Measurements from ENCODE around the gene RNF222.
A peak's percentile ranks its signal among the peaks of the same experiment; 100 is the strongest.
"Not testable (repeated sequence)": the region's sequence is repeated elsewhere in the genome, so short reads cannot be mapped to it uniquely, and the experiment has no call there.

RNF222 gene

DNA sequence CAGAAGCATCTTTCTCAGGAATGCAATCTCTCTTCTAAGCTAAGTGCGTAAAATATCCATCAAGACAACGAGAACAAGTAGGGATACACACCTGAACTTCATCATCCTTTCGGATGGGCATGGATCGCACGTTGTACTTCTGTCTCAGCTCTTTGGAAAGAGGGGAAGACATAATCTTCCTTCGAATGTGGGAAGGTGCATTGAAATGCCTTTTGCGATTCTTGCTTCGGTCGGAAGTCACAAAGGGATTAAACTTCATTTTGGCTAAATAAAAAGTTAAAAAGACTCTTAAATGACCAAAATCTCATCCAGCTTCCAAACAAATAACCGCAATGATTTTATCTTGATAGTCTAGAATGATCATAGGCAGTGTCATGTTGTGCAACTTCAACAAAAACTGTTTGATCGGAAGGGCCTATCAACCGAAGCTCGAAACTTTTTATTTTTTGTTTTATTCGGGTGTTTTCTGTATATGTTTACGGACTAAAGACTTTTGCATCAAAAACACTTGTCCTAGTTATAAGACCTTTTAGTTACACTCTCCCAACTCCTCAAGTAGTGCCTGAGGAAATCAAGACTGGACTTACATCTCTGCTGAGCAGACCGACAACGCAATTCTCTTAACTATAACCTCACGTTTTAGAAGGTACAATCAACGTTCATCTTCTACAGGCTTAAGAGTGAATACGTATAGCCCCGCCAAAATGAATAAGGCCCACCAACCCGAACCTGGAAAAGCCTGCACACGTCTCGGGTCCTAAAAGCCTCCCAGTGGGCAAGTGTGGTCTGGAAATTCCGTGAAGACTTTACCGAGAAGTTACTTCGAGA lies 15.4 kb downstream of the RNF222 start:
- no peak for DNase-seq (ENCODE audit: low read depth)
- TF ChIP-seq, protein P1, sequence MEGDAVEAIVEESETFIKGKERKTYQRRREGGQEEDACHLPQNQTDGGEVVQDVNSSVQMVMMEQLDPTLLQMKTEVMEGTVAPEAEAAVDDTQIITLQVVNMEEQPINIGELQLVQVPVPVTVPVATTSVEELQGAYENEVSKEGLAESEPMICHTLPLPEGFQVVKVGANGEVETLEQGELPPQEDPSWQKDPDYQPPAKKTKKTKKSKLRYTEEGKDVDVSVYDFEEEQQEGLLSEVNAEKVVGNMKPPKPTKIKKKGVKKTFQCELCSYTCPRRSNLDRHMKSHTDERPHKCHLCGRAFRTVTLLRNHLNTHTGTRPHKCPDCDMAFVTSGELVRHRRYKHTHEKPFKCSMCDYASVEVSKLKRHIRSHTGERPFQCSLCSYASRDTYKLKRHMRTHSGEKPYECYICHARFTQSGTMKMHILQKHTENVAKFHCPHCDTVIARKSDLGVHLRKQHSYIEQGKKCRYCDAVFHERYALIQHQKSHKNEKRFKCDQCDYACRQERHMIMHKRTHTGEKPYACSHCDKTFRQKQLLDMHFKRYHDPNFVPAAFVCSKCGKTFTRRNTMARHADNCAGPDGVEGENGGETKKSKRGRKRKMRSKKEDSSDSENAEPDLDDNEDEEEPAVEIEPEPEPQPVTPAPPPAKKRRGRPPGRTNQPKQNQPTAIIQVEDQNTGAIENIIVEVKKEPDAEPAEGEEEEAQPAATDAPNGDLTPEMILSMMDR (conservative IDR thresholded peaks at IDR 0.05; ENCODE audit: low read length), result no peak
- peak overlapping the region; percentile 92 for H3K4me3 ChIP-seq (ENCODE audit: low read length)

DNA sequence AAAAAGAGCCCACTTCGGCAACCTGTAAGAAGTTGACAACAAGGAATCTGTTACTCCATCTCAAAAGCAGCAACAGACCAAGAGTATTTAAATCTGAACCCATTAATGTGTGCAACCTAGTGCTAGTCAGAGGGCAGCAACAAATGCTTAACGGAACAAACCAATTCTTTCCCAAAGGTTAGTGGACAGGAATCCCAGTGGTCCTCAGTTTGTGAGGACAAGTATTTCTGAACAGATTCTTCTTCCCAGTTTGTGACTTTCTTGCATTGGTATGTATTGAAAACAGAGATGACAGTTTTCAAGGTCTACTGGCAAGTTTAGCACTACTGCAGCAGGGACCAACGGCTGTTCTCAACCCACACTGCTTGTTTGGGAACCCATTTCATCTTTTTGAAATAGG lies 17.6 kb downstream of the RNF222 start:
- TF ChIP-seq, protein P1 (conservative IDR thresholded peaks at IDR 0.05; ENCODE audit: low read length), result no peak
- no peak for DNase-seq (ENCODE audit: low read depth)
- H3K4me3 ChIP-seq (ENCODE audit: low read length), result no peak overlapping the region

DNA sequence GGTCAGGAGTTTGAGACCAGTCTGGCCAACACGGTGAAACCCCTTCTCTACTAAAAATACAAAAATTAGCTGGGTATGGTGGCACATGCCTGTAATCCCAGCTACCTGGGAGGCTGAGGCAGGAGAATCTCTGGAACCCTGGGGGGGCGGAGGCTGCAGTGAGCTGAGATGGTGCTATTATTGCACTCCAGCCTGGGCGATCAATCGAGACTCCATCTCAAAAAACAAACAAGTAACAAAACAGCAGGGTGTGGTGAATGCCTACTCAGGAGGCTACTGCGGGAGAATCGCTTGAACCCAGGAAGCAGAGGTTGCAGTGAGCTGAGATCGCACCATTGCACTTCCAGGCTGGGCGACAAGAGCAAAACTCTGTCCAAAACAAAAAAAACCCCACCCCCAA lies 19.5 kb downstream of the RNF222 start:
- not testable (repeated sequence) for H3K4me3 ChIP-seq (ENCODE audit: low read length); DNase-seq (ENCODE audit: low read depth)

DNA sequence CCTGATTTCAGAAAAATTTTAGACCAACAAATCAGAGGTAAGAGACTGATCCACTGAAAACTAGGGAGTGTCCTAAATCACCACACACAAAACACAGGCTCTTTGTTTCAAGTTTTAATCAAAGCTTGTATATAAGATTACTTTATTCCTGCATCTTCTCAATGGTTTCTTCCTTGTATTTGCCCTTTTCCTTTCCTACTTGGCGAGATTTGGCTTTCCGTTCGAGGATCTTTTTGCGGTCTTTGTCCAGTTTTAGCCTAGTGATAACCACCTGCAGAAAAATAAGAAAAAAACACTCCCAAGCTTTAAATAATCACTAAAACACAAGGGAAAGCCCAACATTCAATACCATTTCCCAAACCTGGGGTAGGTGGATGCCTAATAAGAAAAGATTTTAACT lies 20.2 kb downstream of the RNF222 start:
- DNase-seq (ENCODE audit: low read depth), result no peak
- TF ChIP-seq, protein P1 (conservative IDR thresholded peaks at IDR 0.05; ENCODE audit: low read length), result no peak
- no peak overlapping the region for H3K4me3 ChIP-seq (ENCODE audit: low read length)

DNA sequence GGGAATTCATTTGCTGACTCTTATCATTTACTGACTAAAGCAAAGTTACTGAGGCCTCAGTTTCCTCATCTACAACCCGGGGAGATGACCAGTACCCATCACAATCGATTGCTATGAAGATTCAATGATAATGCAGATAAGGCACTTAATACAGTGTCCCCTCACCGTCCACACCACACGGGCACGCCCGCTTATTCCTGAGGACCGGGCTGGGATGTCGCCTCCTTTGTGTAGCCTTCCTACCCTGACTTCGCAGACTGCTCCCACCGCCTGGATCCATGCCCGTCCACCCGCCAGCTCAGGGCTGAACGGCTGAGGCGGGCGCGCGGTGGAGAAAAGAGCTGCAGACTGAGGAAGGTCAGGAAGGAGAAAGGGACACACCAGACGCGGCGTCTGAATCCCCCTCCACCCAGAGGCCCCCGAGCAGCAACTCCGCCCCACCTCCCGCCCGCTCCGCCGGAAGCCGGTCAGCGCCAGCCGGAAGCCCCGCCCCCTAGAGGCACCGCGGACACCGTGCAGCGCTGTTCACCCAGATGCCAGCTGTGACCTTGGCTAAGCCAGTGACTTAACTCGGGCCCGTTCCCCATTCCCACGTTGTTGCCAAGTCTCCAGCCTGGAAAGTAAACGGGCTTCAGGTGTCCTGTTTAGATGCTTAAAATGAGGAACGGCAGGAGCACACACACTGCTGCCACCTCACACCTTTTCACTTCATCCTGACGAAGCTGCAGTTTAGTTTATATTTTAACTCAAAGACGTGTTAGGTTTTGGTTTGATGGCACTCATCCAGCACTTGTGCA lies 21.2 kb downstream of the RNF222 start, which contains the start of gene KRABD2:
KRABD2 (minus strand) TSS at position 434 of the 797 bp plus-strand sequence.
- TF ChIP-seq, protein P1 (conservative IDR thresholded peaks at IDR 0.05; ENCODE audit: low read length), result peak; percentile 65
- H3K4me3 ChIP-seq (ENCODE audit: low read length), result peak within 1 kb of the TSS; percentile 88
- DNase-seq (ENCODE audit: low read depth), result peak; percentile 86

DNA sequence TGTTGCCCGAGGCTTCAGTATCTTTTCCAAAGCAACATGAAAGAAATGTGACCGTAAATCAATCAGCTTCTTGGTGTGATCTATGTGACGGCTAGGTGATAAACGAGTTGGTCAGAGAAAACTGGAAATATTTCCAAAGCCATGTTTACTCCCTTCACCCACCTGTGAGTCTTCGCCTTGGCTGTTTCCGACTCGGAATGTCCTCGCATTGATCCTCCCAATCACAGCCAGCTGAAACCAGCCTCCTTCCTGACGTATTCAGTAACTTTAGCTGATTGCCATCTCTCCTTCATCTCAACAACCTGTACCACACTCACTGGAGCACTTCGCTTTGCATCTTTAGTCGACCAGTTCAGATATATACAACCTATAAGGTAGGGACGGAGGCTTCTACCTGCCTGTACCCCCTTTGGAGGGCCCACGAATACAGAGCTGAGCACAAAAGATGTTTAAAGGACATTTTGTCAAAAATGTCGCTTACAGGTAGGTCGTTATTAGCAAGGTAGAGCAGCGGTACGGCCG lies 21.8 kb downstream of the RNF222 start:
- TF ChIP-seq, protein P1 (conservative IDR thresholded peaks at IDR 0.05; ENCODE audit: low read length), result no peak
- no peak for DNase-seq (ENCODE audit: low read depth)
- H3K4me3 ChIP-seq (ENCODE audit: low read length), result peak overlapping the region; percentile 88

DNA sequence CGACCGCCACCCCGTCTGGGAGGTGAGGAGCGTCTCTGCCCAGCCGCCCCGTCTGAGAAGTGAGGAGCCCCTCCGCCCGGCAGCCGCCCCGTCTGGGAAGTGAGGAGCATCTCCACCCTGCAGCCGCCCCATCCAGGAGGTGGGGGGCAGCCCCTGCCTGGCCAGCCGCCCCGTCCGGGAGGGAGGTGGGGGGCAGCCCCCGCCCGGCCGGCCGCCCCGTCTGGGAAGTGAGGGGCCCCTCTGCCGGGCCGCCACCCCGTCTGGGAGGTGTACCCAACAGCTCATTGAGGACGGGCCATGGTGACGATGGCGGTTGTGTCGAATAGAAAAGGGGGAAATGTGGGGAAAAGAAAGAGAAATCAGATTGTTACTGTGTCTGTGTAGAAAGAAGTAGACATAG lies 23.8 kb downstream of the RNF222 start:
- not testable (repeated sequence) for H3K4me3 ChIP-seq (ENCODE audit: low read length); DNase-seq (ENCODE audit: low read depth)

DNA sequence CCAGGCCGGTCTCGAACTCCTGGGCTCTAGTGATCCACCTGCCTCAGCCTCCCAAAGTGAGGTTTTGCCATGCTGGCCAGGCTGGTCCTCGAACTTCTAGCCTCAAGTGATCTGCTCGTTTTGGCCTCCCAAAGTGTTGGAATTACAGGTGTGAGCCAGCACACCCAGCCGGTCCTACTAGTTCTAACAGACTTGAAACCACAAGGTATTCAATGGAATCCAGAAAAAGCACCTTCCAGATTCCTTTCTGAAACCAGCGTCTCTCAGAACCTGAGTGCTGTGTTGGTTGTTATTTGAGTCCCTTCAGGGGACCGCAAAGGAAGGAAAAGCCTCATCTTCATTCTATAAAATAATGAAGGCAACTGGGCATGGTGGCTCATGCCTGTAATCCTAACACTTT lies 25.2 kb downstream of the RNF222 start:
- no peak overlapping the region for H3K4me3 ChIP-seq (ENCODE audit: low read length)
- DNase-seq (ENCODE audit: low read depth), result no peak
- TF ChIP-seq, protein P1 (conservative IDR thresholded peaks at IDR 0.05; ENCODE audit: low read length), result no peak
